Measurements from ENCODE around the gene RYR2.

DNA sequence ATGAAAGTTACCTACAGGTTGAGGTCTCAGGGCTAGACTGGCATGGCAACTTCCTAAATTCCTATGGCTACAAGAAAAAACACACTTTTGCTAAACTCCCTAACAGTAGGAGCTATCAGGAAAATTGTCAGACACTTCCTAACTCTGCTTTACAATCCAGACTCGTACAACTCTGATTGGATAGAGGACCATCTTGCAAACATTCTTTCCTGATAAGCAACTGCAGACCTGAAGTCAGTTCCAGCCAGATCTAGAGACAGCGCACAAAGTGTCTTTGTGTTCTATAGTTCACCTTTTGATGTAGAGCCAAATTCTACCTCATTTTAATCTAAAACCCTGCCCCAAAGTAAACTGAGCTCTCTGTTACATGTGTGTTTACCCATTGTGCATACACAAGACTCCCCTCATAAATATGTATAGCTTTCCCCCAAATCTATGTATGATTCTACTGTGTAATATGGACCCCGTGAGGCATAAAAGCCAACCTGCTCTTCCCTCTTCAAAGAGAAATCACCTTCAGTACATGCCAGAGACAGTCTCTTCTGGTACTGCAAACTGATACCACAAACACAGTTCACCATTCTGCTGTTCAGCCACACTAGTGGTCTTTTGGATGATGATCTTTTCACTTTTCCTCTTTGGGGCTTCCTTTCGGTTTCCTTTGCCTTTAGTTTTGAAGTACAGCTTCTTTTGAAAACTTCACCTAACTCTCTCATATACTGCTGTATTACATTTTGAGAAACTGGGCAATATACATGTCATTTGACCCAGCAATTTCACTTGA lies 827.0 kb downstream of the RYR2 start:
- no peak for TF ChIP-seq CTCF (IDR thresholded peaks at IDR 0.05; ENCODE audit: control extremely low read depth in 1 of 3, insufficient read depth in 1 of 3, low read depth in 1 of 3, low read length in 3 of 3)
- TF ChIP-seq ASH2L (IDR thresholded peaks at IDR 0.05; ENCODE audit: low read length), result no peak
- no peak for TF ChIP-seq SUZ12 (IDR thresholded peaks at IDR 0.05; ENCODE audit: low read length)
- no peak for TF ChIP-seq HDAC2 (IDR thresholded peaks at IDR 0.05; ENCODE audit: borderline replicate concordance in 1 of 2, low read depth in 2 of 2, low read length in 2 of 2)
- no peak for TF ChIP-seq EZH2 (IDR thresholded peaks at IDR 0.05; ENCODE audit: low read depth, low read length, severe bottlenecking)
- no peak for TF ChIP-seq MAX (IDR thresholded peaks at IDR 0.05)
- TF ChIP-seq RAD21 (IDR thresholded peaks at IDR 0.05 in 1 of 2, conservative IDR thresholded peaks at IDR 0.05 in 1 of 2; ENCODE audit: low read depth in 2 of 2, low read length in 2 of 2), result no peak
